NCI-H2107 (cell line): ENCODE data around the gene MAML2.

Experiments used
- DNase-seq: peaks from one replicate; lab custom pipeline; 2025; lab: John Stamatoyannopoulos, UW

Gene MAML2

GRCh38 chr11:96098511-96099241, 244.3 kb downstream of the MAML2 start:
- no peak for DNase-seq

- DNase-seq, result no peak
These were observed 245.1 kb downstream of the MAML2 start for GRCh38 chr11:96097844-96098421.

- no peak for DNase-seq
These were observed 246.6 kb downstream of the MAML2 start for GRCh38 chr11:96096360-96096759.

- no peak for DNase-seq
These were observed 247.1 kb downstream of the MAML2 start for GRCh38 chr11:96095884-96096303.

GRCh38 chr11:96094156-96094555, 248.8 kb downstream of the MAML2 start:
- no peak for DNase-seq

GRCh38 chr11:96092511-96092910, 250.5 kb downstream of the MAML2 start:
- no peak for DNase-seq

GRCh38 chr11:96091476-96091875, 251.5 kb downstream of the MAML2 start:
- DNase-seq, result no peak

- DNase-seq, result no peak
These were observed 252.3 kb downstream of the MAML2 start for GRCh38 chr11:96090711-96091110.

GRCh38 chr11:96088914-96089313, 254.1 kb downstream of the MAML2 start:
- DNase-seq, result no peak

GRCh38 chr11:96086111-96086510, 256.9 kb downstream of the MAML2 start:
- no peak for DNase-seq

GRCh38 chr11:96085319-96085930, 257.6 kb downstream of the MAML2 start:
- DNase-seq, result no peak

GRCh38 chr11:96084610-96085318, 258.2 kb downstream of the MAML2 start:
- no peak for DNase-seq

- no peak for DNase-seq
These were observed 260.1 kb downstream of the MAML2 start for GRCh38 chr11:96082936-96083335.

- no peak for DNase-seq
These were observed 260.7 kb downstream of the MAML2 start for GRCh38 chr11:96082002-96082899.

- no peak for DNase-seq
These were observed 261.4 kb downstream of the MAML2 start for GRCh38 chr11:96081561-96081960.

- no peak for DNase-seq
These were observed 263.3 kb downstream of the MAML2 start for GRCh38 chr11:96079691-96080090.

- DNase-seq, result no peak
These were observed 267.4 kb downstream of the MAML2 start for GRCh38 chr11:96075532-96075959.

GRCh38 chr11:96074551-96075310, 268.3 kb downstream of the MAML2 start:
- no peak for DNase-seq

GRCh38 chr11:96073536-96073935, 269.5 kb downstream of the MAML2 start:
- DNase-seq, result no peak

GRCh38 chr11:96072592-96072991, 270.4 kb downstream of the MAML2 start:
- DNase-seq, result no peak

GRCh38 chr11:96070453-96070852, 272.5 kb downstream of the MAML2 start:
- no peak for DNase-seq
